GM21367 (cell line): ENCODE results near the gene SYT2.

Experiments used
- ATAC-seq: cut with Tn5 transposase; IDR thresholded peaks from one replicate; pipeline ENCODE4 v1.9.1; 2021; ENCODE audit not compliant: unreplicated experiment

The SYT2 gene

DNA sequence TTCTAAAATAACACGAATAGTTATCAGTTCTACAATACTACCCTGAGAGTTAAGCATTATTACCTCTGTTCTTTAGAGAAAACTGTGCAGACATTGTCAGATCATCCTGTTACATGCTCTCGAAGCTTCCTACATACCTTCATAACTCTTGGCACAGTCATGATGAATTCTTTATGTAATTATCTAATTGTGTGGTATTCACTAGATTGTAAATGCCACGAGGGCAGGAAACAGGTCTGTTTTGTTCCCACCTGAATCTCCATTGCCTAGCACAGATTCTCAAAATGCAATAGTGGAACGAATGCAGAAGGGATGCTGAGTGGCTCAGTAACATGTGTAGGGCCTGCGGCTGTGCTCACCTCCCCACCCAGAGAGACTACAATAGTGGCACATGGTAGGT, 3.4 kb downstream of the SYT2 start:
- no peak for ATAC-seq

GRCh38 chr1:202704601-202705000, 5.7 kb downstream of the SYT2 start:
- no peak for ATAC-seq

DNA sequence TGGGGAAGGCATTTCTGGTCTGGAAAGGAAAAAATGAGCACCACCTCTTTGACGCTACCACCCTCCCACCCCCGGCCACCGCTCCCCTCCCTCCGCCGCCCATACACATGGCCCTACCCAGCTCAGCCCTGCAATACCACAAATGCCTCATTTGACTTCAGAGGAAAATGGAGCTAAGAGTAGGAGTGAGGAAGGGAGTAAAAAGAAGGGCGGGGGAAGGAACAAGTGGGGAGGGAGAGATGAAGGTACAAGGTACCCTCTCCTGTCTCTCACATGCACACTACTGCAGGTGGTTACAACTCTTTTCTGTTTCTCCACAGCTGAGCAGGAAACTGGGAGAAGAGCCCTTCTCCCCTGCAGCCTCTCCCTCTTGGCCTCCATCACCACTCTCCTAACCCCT, 7.1 kb downstream of the SYT2 start:
- no peak for ATAC-seq

- no peak for ATAC-seq
Measured at GRCh38 chr1:202702088-202702487, 8.2 kb downstream of the SYT2 start.

- no peak for ATAC-seq
Measured at GRCh38 chr1:202701200-202701599, 9.1 kb downstream of the SYT2 start.

- no peak for ATAC-seq
Measured at GRCh38 chr1:202700061-202700460, 10.2 kb downstream of the SYT2 start.

GRCh38 chr1:202698276-202698675, 12.0 kb downstream of the SYT2 start:
- no peak for ATAC-seq

GRCh38 chr1:202697038-202697437, 13.2 kb downstream of the SYT2 start:
- ATAC-seq, result no peak

DNA sequence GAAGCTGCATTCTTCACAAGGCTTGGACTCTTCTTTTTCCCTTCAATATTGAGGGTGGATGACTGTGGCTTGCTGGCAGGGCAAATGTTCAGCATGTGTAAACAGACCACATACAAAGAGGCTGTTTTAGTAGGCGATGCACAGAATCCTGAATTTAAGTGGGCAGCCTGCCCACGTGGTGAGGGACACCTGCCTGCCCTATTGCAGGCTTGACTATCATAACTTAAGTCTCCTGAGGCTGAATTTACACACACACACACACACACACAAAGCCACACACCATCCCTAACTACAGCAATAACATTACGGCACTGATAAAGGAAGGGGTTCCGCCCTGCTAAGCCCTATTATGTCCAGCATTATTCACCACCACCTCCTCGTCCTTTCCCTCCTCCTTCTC, 15.9 kb downstream of the SYT2 start:
- ATAC-seq, result no peak

DNA sequence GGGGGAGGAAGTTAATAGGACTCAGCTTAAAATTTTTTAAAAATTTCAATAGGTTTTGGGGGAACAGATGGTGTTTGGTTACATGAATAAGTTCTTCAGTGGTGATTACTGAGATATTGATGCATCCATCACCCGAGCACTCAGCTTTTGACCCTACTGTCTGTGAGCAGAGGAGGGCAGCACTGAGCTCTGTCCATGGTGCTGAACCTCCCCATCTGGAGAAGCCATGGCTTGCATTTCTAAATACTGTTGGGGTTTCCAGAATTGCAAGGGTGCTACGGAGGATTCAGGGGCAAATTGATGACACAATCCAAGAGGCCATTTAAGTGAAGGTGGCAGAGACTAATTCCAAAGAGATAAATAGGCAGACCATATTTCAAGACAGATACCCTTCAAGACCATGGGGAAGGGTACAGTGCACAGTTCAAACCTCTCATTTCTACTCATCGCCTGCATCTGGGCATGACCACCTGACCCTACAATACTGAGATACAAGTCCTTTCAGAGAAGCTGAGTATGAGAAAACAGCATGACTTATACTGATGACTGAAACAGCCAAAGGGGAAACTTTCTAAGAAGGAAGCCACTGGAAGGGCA, 17.2 kb downstream of the SYT2 start:
- ATAC-seq, result no peak

GRCh38 chr1:202691816-202692215, 18.4 kb downstream of the SYT2 start:
- no peak for ATAC-seq

DNA sequence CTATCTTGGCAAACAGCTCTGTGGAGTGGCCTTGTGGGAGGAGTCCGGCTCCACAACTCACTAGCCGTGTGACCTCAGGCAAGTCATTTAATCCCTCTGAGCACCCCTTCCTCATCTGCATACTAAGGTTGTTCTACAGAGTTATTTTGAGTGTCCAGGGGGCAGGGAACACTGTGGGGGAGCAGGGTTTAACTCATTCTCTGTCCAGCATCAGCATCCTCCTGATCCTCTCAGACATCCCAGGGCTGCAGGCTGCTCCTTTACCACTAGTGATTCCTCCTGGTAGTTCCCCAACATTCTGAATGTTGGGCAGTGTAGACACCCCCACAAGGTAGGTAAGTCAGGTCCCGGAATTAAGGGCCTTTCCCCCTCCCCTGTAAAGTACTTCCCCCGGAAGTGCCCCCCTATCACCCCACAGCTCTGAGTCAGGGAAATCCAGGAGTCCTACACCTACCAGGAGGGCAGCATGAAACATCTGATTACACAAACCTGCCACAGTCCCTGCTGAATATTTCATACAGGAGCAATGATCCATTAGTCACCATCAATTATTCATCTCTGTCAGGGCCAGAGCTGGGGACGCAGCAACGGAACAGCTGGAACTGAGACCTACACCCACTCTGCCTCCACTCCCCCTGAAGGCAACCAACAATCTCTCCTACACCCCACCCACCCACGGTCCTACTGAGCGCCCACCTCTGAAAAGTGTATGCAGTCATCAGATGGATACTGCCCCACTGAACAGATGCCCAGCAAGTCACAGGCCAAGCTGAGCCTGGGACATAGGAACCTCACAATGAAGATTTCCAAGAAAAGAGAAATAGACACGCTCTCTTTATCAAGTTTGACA, 20.5 kb downstream of the SYT2 start:
- ATAC-seq, result no peak

DNA sequence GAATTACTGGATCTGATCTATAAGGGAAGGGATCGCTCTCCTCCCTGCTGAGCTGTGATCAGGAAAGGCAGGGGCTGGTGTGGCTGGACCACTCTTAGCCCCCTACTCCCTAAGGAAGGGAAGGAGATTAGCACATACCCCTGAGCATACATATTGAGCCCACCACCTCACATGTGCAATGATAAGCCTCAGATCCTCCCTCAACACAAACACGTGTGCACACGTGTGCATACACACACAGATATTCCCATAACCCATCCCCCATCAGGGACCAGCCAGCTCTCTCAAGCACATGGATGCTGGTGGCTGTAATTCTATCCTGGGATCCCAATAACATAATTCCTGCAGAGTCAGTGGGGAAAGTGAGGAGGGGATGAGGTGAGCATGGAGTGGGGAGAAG, 21.2 kb downstream of the SYT2 start:
- no peak for ATAC-seq

GRCh38 chr1:202688401-202688800, 21.9 kb downstream of the SYT2 start:
- no peak for ATAC-seq

DNA sequence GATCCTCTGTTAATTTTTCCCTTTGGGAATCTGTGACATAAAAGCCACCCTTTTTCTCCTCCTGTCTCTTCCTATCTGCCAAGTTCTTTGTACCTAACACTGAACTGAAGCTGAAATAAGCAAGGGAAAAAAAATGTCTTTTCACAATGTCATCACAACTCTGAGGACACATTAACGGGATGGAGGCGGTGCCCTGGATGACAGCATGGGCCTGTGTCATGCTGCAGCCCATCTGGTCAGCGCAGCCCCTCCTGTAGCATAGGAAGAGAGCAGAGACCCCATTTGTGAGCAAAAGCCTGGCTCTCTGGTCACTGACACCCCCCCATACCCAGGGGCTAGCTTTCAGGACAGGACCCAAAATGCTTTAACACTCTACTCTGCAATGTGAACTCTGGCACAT, 22.5 kb downstream of the SYT2 start:
- no peak for ATAC-seq

GRCh38 chr1:202687370-202687769, 22.9 kb downstream of the SYT2 start:
- ATAC-seq, result no peak

DNA sequence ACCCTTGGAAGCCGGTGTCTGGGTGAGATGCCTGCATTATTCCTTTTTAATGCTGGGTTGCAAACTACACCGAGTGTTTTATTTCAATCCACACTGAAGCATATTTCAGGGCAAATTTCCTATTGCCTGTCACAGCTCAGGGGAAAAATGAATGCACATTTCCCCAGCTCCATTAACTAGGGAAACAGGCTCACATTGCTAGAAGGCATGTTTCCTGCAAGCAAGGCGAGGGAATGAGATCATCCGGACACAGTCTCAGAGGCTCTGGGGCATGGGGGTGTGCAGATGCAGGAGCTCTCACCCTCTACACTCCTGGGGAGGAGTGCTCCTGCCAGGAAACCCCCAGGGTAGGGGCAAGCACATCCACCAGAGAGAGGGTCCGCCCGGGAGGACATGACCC, 24.6 kb downstream of the SYT2 start:
- ATAC-seq, result no peak

DNA sequence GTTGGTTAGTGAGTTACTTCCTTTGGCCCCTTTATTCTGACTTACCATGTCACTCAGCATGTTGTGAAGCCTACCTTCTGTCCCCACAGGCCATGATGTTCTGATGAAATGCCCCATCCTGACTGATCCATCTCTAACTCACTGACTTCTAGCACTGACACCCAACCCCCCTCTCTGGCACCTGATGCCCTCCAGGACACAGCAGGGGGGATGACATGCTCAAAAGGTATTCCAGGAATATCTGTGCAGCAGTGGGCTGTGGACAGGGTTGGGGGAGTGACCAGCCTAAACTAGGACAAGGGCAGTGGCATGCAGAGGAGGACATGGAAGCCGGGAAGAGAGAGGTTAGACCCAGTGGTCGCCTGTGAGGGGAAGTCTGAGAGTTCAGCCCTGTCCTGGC, 25.5 kb downstream of the SYT2 start:
- no peak for ATAC-seq

DNA sequence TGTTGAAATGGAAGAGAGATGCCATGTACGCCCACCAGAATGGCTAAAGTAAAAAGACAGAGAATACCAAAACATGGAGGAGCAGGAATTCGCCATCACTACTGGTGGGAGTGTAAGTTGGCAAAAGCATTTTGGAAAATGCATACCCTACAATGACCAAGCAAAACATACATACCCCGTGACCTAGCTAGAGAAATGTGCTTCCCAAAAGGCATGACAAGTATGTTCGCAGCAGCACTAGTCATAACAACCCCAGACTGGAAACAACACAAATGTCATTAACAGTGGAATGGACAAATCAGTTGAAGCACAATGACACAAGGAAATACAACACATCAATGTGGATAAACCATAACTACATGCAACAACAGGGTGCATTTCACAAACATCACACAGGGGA, 27.2 kb downstream of the SYT2 start:
- no peak for ATAC-seq

- no peak for ATAC-seq
Measured at GRCh38 chr1:202682477-202682876, 27.8 kb downstream of the SYT2 start.

DNA sequence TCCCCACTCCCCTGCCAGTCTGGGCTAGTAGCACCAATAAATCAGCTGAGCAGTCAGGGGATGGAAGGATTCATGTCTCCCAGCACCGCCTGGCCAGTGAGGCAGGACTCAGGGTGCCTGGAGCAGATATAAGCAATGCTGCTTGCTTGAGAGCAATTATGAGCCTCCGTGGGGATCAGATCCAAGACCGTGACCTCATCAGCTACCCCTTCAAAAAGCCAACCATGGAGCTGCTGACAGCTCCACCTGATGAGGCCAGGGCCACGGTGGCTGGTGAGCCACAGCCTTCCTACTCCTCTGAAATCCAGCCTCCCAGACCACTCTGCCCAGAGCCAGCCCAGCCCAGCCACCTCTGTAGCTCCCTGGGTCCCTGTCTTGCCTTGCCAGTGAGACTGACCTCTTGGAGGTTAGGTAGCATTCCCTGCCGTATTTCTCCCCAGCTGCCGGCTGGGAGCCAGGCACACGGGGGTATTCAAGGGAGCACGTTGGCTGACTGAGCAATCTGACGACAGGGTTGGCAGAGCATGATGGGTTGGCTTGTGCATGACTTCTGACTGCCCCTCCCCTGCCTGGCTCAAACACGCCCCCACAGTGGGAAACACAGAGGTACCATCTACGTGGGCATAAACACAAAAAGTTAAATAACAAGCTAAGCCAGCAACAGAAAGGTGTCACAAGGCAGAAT, 28.4 kb downstream of the SYT2 start:
- no peak for ATAC-seq
